T-helper 17 cell (primary cell): ENCODE data around the gene EPOP. TPM values are rescaled to one million over a fixed set of nuclear protein-coding genes. Genes with fewer than 3 reads are reported as not detected.

ENCODE experiments used
- ATAC-seq: fragments of 150-1000 bp; cut with Tn5 transposase; 2 replicates; pipeline ENCODE4 v1.10.0; 2021; ENCODE audit warnings: mild to moderate bottlenecking, moderate library complexity
- DNase-seq, 3 donors: peaks; one replicate each; pipeline versions ENCODE4 v3.0.0 to v3.0.0-alpha.2; 2020 to 2021
- H3K9me3 ChIP-seq: one replicate; pipeline ENCODE4 v1.7.0; 2013; ENCODE audit warnings: low read length, mild to moderate bottlenecking; ENCODE audit not compliant: control insufficient read depth, poor library complexity, severe bottlenecking
- H3K27ac Mint-ChIP-seq: one replicate; pipeline ENCODE4 v1.8.0; 2022; ENCODE audit warnings: mild to moderate bottlenecking, moderate library complexity, mixed read lengths
- H3K27me3 Mint-ChIP-seq: one replicate; pipeline ENCODE4 v1.8.0; 2022; ENCODE audit warnings: mixed read lengths
- H3K36me3 Mint-ChIP-seq: one replicate; pipeline ENCODE4 v1.8.0; 2022; ENCODE audit warnings: low read depth, mixed read lengths
- H3K4me1 Mint-ChIP-seq: one replicate; pipeline ENCODE4 v1.8.0; 2022; ENCODE audit warnings: mild to moderate bottlenecking, mixed read lengths
- H3K4me3 Mint-ChIP-seq: one replicate; pipeline ENCODE4 v1.8.0; 2022; ENCODE audit warnings: mild to moderate bottlenecking, moderate library complexity, mixed read lengths
- total RNA-seq, 4 donors: library from RNA in 2 of 4; stranded (reverse) in 2 of 4; gene quantifications; one replicate each; pipeline ENCODE4 v1.2.3 and lab custom pipeline; 2022 to 2026

EPOP gene
- 1 to 10 TPM in 1 of 2 donors, under 1 TPM in 1; 0.60 to 1.1 TPM for total RNA-seq
- total RNA-seq (lab: John Stamatoyannopoulos, UW): 2.6 to 3.4 reads per million in 2 donors

- peaks cover 25% of the 10 kb centered on the region for H3K27me3 Mint-ChIP-seq
- H3K9me3 ChIP-seq: no peaks in the 10 kb centered on the region
- H3K36me3 Mint-ChIP-seq: no peaks in the 10 kb centered on the region
- peaks cover 7% of the 10 kb centered on the region for H3K4me1 Mint-ChIP-seq
- H3K27ac Mint-ChIP-seq: no peak within 1 kb of the TSS
- peak; percentile 90 for ATAC-seq
- DNase-seq: peak; percentile 62 to 78 (median 78)
- peak within 1 kb of the TSS; percentile 70 for H3K4me3 Mint-ChIP-seq
Observed at GRCh38 chr17:38674749-38675615, at the start of gene EPOP. Gene EPOP (minus strand): TSS chr17:38674957. CDS start chr17:38674495, 462 bp downstream.

GRCh38 chr17:38721802-38722201 lies 47.0 kb upstream of the EPOP start:
- H3K36me3 Mint-ChIP-seq: peaks cover 3% of the 10 kb centered on the region
- H3K27me3 Mint-ChIP-seq: no peaks in the 10 kb centered on the region
- H3K27ac Mint-ChIP-seq: no peak overlapping the region
- H3K4me1 Mint-ChIP-seq: peaks cover 24% of the 10 kb centered on the region
- H3K4me3 Mint-ChIP-seq: no peak overlapping the region
- ATAC-seq (no peak), DNase-seq (no peak)
- no peaks in the 10 kb centered on the region for H3K9me3 ChIP-seq

- Mint-ChIP-seq H3K36me3 (peaks cover 4% of the 10 kb centered on the region), H3K27me3 (no peaks in the 10 kb centered on the region), H3K27ac (no peak overlapping the region), H3K4me1 (peaks cover 22% of the 10 kb centered on the region), H3K4me3 (no peak overlapping the region)
- ATAC-seq (no peak), DNase-seq (no peak)
- H3K9me3 ChIP-seq: no peaks in the 10 kb centered on the region
Observed at GRCh38 chr17:38720941-38721340, 46.2 kb upstream of the EPOP start.

GRCh38 chr17:38719943-38720641 lies 45.3 kb upstream of the EPOP start:
- peaks cover 5% of the 10 kb centered on the region for H3K36me3 Mint-ChIP-seq
- no peak for ATAC-seq

GRCh38 chr17:38719289-38719942 lies 44.7 kb upstream of the EPOP start:
- H3K9me3 ChIP-seq: no peaks in the 10 kb centered on the region
- Mint-ChIP-seq H3K27me3 (no peaks in the 10 kb centered on the region), H3K4me3 (no peak overlapping the region), H3K4me1 (peaks cover 28% of the 10 kb centered on the region), H3K36me3 (peaks cover 5% of the 10 kb centered on the region), H3K27ac (peak overlapping the region; percentile 57)
- ATAC-seq (no peak), DNase-seq (no peak)

More at GRCh38 chr17:38719943-38720641, 45.3 kb upstream of the EPOP start:
- no peaks in the 10 kb centered on the region for H3K27me3 Mint-ChIP-seq
- no peaks in the 10 kb centered on the region for H3K9me3 ChIP-seq
- DNase-seq: no peak
- H3K4me3 Mint-ChIP-seq: no peak overlapping the region
- H3K27ac Mint-ChIP-seq: no peak overlapping the region
- peaks cover 25% of the 10 kb centered on the region for H3K4me1 Mint-ChIP-seq

- H3K27ac Mint-ChIP-seq: peak overlapping the region; percentile 57
- H3K4me1 Mint-ChIP-seq: peaks cover 22% of the 10 kb centered on the region
- H3K27me3 Mint-ChIP-seq: no peaks in the 10 kb centered on the region
- H3K9me3 ChIP-seq: no peaks in the 10 kb centered on the region
- no peak overlapping the region for H3K4me3 Mint-ChIP-seq
- peaks cover 5% of the 10 kb centered on the region for H3K36me3 Mint-ChIP-seq
- ATAC-seq (no peak), DNase-seq (no peak)
Observed at GRCh38 chr17:38717139-38717745, 42.5 kb upstream of the EPOP start.

GRCh38 chr17:38716368-38717005 lies 41.7 kb upstream of the EPOP start:
- H3K4me1 Mint-ChIP-seq: peaks cover 24% of the 10 kb centered on the region
- no peaks in the 10 kb centered on the region for H3K9me3 ChIP-seq
- H3K27ac Mint-ChIP-seq: peak overlapping the region; percentile 82
- H3K27me3 Mint-ChIP-seq: no peaks in the 10 kb centered on the region
- no peak overlapping the region for H3K4me3 Mint-ChIP-seq
- peaks cover 5% of the 10 kb centered on the region for H3K36me3 Mint-ChIP-seq
- DNase-seq (no peak), ATAC-seq (no peak)

GRCh38 chr17:38715216-38715943 lies 40.6 kb upstream of the EPOP start:
- no peaks in the 10 kb centered on the region for H3K9me3 ChIP-seq
- Mint-ChIP-seq H3K27ac (peak overlapping the region; percentile 82), H3K36me3 (peaks cover 5% of the 10 kb centered on the region), H3K4me1 (peaks cover 28% of the 10 kb centered on the region), H3K27me3 (no peaks in the 10 kb centered on the region), H3K4me3 (no peak overlapping the region)
- no peak for DNase-seq
- ATAC-seq: no peak

GRCh38 chr17:38713456-38714075 lies 38.8 kb upstream of the EPOP start:
- DNase-seq (no peak), ATAC-seq (no peak)
- H3K27ac Mint-ChIP-seq: peak overlapping the region; percentile 82
- no peak overlapping the region for H3K4me3 Mint-ChIP-seq
- no peaks in the 10 kb centered on the region for H3K27me3 Mint-ChIP-seq
- peaks cover 14% of the 10 kb centered on the region for H3K36me3 Mint-ChIP-seq
- peaks cover 39% of the 10 kb centered on the region for H3K4me1 Mint-ChIP-seq
- H3K9me3 ChIP-seq: no peaks in the 10 kb centered on the region

- Mint-ChIP-seq H3K4me1 (peaks cover 44% of the 10 kb centered on the region), H3K36me3 (peaks cover 14% of the 10 kb centered on the region), H3K27me3 (no peaks in the 10 kb centered on the region), H3K27ac (no peak overlapping the region), H3K4me3 (peak overlapping the region; percentile 41)
- H3K9me3 ChIP-seq: no peaks in the 10 kb centered on the region
- DNase-seq (no peak), ATAC-seq (no peak)
Observed at GRCh38 chr17:38712593-38712992, 37.8 kb upstream of the EPOP start.

- Mint-ChIP-seq H3K4me1 (peaks cover 50% of the 10 kb centered on the region), H3K27ac (peak overlapping the region; percentile 41), H3K27me3 (no peaks in the 10 kb centered on the region), H3K4me3 (no peak overlapping the region), H3K36me3 (peaks cover 14% of the 10 kb centered on the region)
- H3K9me3 ChIP-seq: no peaks in the 10 kb centered on the region
- DNase-seq (no peak), ATAC-seq (no peak)
Observed at GRCh38 chr17:38711792-38712571, 37.2 kb upstream of the EPOP start.
